IMR-90 (cell line): Measurements from ENCODE around the gene ADAMTS3. TPM values are rescaled to one million over a fixed set of nuclear protein-coding genes. Genes with fewer than 3 reads are reported as not detected.

Experiments
- ATAC-seq: fragments of 200-7000 bp; cut with Tn5 transposase; 2 replicates; pipeline ENCODE4 v1.9.1; 2020; ENCODE audit warnings: low read depth, mild to moderate bottlenecking, moderate library complexity
- BruUV-seq: library from RNA; stranded (reverse); fragments of 400-500 nt; replicated peaks from 2 replicates; lab custom pipeline; 2021; lab: Mats Ljungman, UMichigan
- CTCF ChIA-PET: fragments of 300-600 bp; formaldehyde crosslinking; extraction: SDS; loops from one replicate; lab custom pipeline; 2021; ENCODE audit warnings: antibody characterized with exemption; lab: Yijun Ruan, JAX
- POLR2A ChIA-PET: fragments of 300-600 bp; sonication (Branson Sonifier 250); formaldehyde crosslinking; loops from one replicate; lab custom pipeline; 2022; ENCODE audit warnings: antibody characterized with exemption; ENCODE audit not compliant: unreplicated experiment; lab: Charles Lee
- DNase-seq: peaks from one replicate; pipeline ENCODE4 v3.0.0; 2013
- H2AFZ ChIP-seq: replicated peaks from 2 replicates; pipeline ENCODE3; 2013; ENCODE audit warnings: low read length, mild to moderate bottlenecking; ENCODE audit not compliant: poor library complexity
- H2AK5ac ChIP-seq: 2 replicates; pipeline ENCODE4 v1.6.1; 2013; ENCODE audit warnings: low read depth, low read length, inconsistent platforms
- H2AK9ac ChIP-seq: replicated peaks from 2 replicates; pipeline ENCODE3; 2013; ENCODE audit warnings: mild to moderate bottlenecking, low read depth, low read length, moderate library complexity; ENCODE audit not compliant: poor library complexity
- H2BK120ac ChIP-seq: 2 replicates; pipeline ENCODE4 v1.6.1; 2013; ENCODE audit warnings: low read depth, low read length, inconsistent platforms
- H2BK15ac ChIP-seq: 3 replicates; pipeline ENCODE4 v1.6.1; 2013; ENCODE audit warnings: low read depth, low read length, inconsistent platforms
- H2BK20ac ChIP-seq: 2 replicates; pipeline ENCODE4 v1.6.1; 2013; ENCODE audit warnings: low read depth, mild to moderate bottlenecking, inconsistent platforms, low read length, moderate library complexity
- H2BK5ac ChIP-seq: 2 replicates; pipeline ENCODE4 v1.6.1; 2013; ENCODE audit warnings: mild to moderate bottlenecking, low read depth, low read length, inconsistent platforms; ENCODE audit not compliant: poor library complexity, severe bottlenecking
- H3K14ac ChIP-seq: replicated peaks from 2 replicates; pipeline ENCODE4 v1.6.1; 2013; ENCODE audit warnings: low read depth, low read length, inconsistent platforms
- H3K18ac ChIP-seq: 2 replicates; pipeline ENCODE4 v1.6.1; 2013; ENCODE audit warnings: low read depth, low read length, control low read depth
- H3K23ac ChIP-seq: 2 replicates; pipeline ENCODE4 v1.6.1; 2013; ENCODE audit warnings: low read depth, low read length, inconsistent platforms
- H3K27ac ChIP-seq: 2 replicates; pipeline ENCODE4 v1.5.1; 2013; ENCODE audit warnings: mild to moderate bottlenecking, control low read depth, low read length; ENCODE audit not compliant: insufficient read depth
- H3K27me3 ChIP-seq: 2 replicates; pipeline ENCODE4 v1.6.1; 2013; ENCODE audit warnings: low read length; ENCODE audit not compliant: control insufficient read depth, insufficient read depth
- H3K36me3 ChIP-seq: 2 replicates; pipeline ENCODE4 v1.6.1; 2013; ENCODE audit warnings: low read length, mixed read lengths; ENCODE audit not compliant: control insufficient read depth, insufficient read depth
- H3K4ac ChIP-seq: 2 replicates; pipeline ENCODE4 v1.6.1; 2013; ENCODE audit warnings: low read depth, low read length, inconsistent platforms
- H3K4me1 ChIP-seq: 2 replicates; pipeline ENCODE4 v1.6.1; 2013; ENCODE audit warnings: low read length, mixed read lengths; ENCODE audit not compliant: control insufficient read depth, insufficient read depth
- H3K4me2 ChIP-seq: 2 replicates; pipeline ENCODE4 v1.6.1; 2013; ENCODE audit warnings: low read depth, mild to moderate bottlenecking, control low read depth, low read length, moderate library complexity
- H3K4me3 ChIP-seq: 2 replicates; pipeline ENCODE4 v1.5.1; 2013; ENCODE audit warnings: low read depth, mild to moderate bottlenecking, control low read depth, low read length, moderate library complexity; ENCODE audit not compliant: insufficient read depth
- H3K56ac ChIP-seq: 2 replicates; pipeline ENCODE4 v1.6.1; 2013; ENCODE audit warnings: low read length, inconsistent platforms; ENCODE audit not compliant: insufficient read depth; ENCODE audit errors: extremely low read depth
- H3K79me1 ChIP-seq, 2 experiments: 2 replicates each; pipeline ENCODE4 v1.6.1; 2013; ENCODE audit warnings: low read length in 2 of 2, inconsistent platforms in 1 of 2, low read depth in 1 of 2
- H3K9ac ChIP-seq: 2 replicates; pipeline ENCODE4 v1.6.1; 2013; ENCODE audit warnings: low read depth, low read length, control low read depth
- H3K9me1 ChIP-seq: 2 replicates; pipeline ENCODE4 v1.6.1; 2013; ENCODE audit warnings: low read length, inconsistent platforms; ENCODE audit not compliant: insufficient read depth
- H3K9me3 ChIP-seq: 2 replicates; pipeline ENCODE4 v1.6.1; 2013; ENCODE audit warnings: low read length; ENCODE audit not compliant: control insufficient read depth, insufficient read depth
- H4K20me1 ChIP-seq: 2 replicates; pipeline ENCODE4 v1.6.1; 2013; ENCODE audit warnings: low read length, inconsistent platforms; ENCODE audit not compliant: insufficient read depth
- H4K5ac ChIP-seq: 2 replicates; pipeline ENCODE4 v1.6.1; 2013; ENCODE audit warnings: mild to moderate bottlenecking, low read depth, low read length, control low read depth
- H4K8ac ChIP-seq, 2 experiments: 2 replicates each; pipeline ENCODE4 v1.6.1; 2013; ENCODE audit warnings: low read depth in 2 of 2, low read length in 2 of 2, control low read depth in 1 of 2, inconsistent platforms in 1 of 2
- H4K91ac ChIP-seq: 2 replicates; pipeline ENCODE4 v1.6.1; 2013; ENCODE audit warnings: low read depth, low read length, inconsistent platforms; ENCODE audit not compliant: insufficient read depth
- FOS ChIP-seq: fragments of 150-350 bp; IDR thresholded peaks from 2 replicates; pipeline ENCODE4 v1.6.1; 2016; ENCODE audit warnings: low read depth, low read length
- RAD21 ChIP-seq: IDR thresholded peaks from 2 replicates; pipeline ENCODE4 v1.6.1; 2012; ENCODE audit warnings: low read length, improper control_type of control experiment
- SMC3 ChIP-seq: fragments of 150-350 bp; IDR thresholded peaks from 2 replicates; pipeline ENCODE4 v1.6.1; 2016; ENCODE audit warnings: low read depth, mild to moderate bottlenecking, antibody characterized with exemption, low read length, moderate library complexity
- WGBS, 2 experiments: methylation state at CpG; one replicate each; pipeline versions ENCODE4 v1.1.5 to v1.1.7; 2013; ENCODE audit warnings: missing lambda C conversion rate in 2 of 2; ENCODE audit not compliant: insufficient read length in 1 of 2; ENCODE audit errors: extremely low coverage in 2 of 2; 5-methylcytosine and 5-hydroxymethylcytosine counted together
- dilution Hi-C: fragments of 300-500 bp; cut with HindIII; formaldehyde crosslinking; loops from one replicate; pipeline ENCODE4 v1.14.3; 2018; ENCODE audit warnings: low sequenced_read_pairs; ENCODE audit not compliant: unreplicated experiment
- in situ Hi-C: fragments of 300-500 bp; cut with MboI; formaldehyde crosslinking; loops from 3 replicates; pipeline ENCODE4 v1.14.3; 2019; ENCODE audit warnings: low sequenced_read_pairs, inconsistent platforms, mixed read lengths
- intact Hi-C: fragments of 100-400 bp; cut with micrococcal nuclease; formaldehyde crosslinking; loops from 2 replicates; pipeline ENCODE4 v1.10.0; 2022
- polyA plus RNA-seq, 3 experiments: library from polyadenylated mRNA; depleted of rRNA; stranded (reverse); fragments of >200 nt; gene quantifications; 2 replicates each; pipeline ENCODE4 v1.2.3, GENCODE V29; 2012; ENCODE audit warnings: low replicate concordance in 1 of 3
- total RNA-seq: library from RNA; depleted of rRNA; stranded (reverse); fragments of >200 nt; gene quantifications from 2 replicates; pipeline ENCODE4 v1.2.3, GENCODE V29; 2012
- TF ChIP-seq, protein P1 (sequence below): fragments of 150-350 bp; IDR thresholded peaks from 2 replicates; pipeline ENCODE4 v1.6.1; 2016; ENCODE audit warnings: low read depth, mild to moderate bottlenecking, low read length, moderate library complexity, borderline replicate concordance
- TF ChIP-seq, protein P2 (sequence below): conservative IDR thresholded peaks from 2 replicates; pipeline ENCODE4 v1.5.1; 2012; ENCODE audit warnings: mild to moderate bottlenecking, low read depth, low read length, improper control_type of control experiment

Gene ADAMTS3
- total and polyA plus RNA-seq, 2 of the 4 experiments (the other 2 are of a cell fraction): 0.68 to 2.9 TPM

DNA sequence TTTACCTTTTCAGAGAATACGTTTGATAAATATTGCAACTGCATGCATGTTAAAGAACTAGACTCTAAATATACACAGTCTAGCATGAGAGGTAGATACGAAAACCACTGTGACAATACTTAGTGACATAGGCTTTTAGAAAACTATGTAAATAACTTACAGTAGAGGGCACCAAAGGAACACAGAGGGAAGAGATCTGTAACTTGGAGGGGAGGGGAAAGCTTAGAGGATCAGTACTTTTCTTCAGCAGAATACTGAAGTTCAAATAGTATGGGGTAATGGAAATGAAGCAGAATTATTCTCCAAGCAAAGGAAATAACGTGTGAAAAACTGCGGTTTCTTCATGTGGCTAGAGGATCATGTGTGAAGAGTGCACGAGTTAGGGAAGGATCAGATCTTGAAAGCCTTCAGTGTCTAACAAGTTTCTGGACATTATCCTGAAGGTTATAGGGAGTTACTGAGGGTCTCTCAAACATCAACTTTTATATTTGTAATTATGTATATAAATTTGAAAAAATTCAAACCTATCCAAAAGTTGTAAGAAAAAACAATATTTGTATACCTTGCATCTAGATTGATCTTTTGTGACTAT, 273.0 kb downstream of the ADAMTS3 start:
- no peak overlapping the region for H2BK120ac ChIP-seq
- H4K8ac ChIP-seq: no peak overlapping the region
- in situ Hi-C loops (no loop called here), dilution Hi-C loops (no loop called here), intact Hi-C loops (loop anchor here (1.0 to 5.0 kb wide), 4 partner anchors 173 to 723 kb away; no protein-coding TSS in a partner anchor)
- TF ChIP-seq, protein P1, sequence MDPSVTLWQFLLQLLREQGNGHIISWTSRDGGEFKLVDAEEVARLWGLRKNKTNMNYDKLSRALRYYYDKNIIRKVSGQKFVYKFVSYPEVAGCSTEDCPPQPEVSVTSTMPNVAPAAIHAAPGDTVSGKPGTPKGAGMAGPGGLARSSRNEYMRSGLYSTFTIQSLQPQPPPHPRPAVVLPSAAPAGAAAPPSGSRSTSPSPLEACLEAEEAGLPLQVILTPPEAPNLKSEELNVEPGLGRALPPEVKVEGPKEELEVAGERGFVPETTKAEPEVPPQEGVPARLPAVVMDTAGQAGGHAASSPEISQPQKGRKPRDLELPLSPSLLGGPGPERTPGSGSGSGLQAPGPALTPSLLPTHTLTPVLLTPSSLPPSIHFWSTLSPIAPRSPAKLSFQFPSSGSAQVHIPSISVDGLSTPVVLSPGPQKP: no peak
- TF ChIP-seq FOS (no peak), RAD21 (peak; percentile 78), SMC3 (peak; percentile 50)
- TF ChIP-seq, protein P2, sequence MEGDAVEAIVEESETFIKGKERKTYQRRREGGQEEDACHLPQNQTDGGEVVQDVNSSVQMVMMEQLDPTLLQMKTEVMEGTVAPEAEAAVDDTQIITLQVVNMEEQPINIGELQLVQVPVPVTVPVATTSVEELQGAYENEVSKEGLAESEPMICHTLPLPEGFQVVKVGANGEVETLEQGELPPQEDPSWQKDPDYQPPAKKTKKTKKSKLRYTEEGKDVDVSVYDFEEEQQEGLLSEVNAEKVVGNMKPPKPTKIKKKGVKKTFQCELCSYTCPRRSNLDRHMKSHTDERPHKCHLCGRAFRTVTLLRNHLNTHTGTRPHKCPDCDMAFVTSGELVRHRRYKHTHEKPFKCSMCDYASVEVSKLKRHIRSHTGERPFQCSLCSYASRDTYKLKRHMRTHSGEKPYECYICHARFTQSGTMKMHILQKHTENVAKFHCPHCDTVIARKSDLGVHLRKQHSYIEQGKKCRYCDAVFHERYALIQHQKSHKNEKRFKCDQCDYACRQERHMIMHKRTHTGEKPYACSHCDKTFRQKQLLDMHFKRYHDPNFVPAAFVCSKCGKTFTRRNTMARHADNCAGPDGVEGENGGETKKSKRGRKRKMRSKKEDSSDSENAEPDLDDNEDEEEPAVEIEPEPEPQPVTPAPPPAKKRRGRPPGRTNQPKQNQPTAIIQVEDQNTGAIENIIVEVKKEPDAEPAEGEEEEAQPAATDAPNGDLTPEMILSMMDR: peak; percentile 75
- H3K4me3 ChIP-seq: no peak overlapping the region
- no peak overlapping the region for H3K4ac ChIP-seq
- H2AFZ ChIP-seq: no peak overlapping the region
- no peaks in the 10 kb centered on the region for H3K4me1 ChIP-seq
- H2AK5ac ChIP-seq: no peak overlapping the region
- H3K14ac ChIP-seq: no peak overlapping the region
- CTCF ChIA-PET: interaction anchor here (0.6 to 1.0 kb wide), 12 partner anchors 9 to 647 kb away, joined by 3 to 7 read pairs (median 3); no protein-coding TSS in a partner anchor
- no peaks in the 10 kb centered on the region for H3K79me1 ChIP-seq
- WGBS, 2 experiments: no CpG with 5 or more reads among the region's 5 CpGs
- H3K27me3 ChIP-seq: no peaks in the 10 kb centered on the region
- no TSS peak for BruUV-seq
- no peak overlapping the region for H2AK9ac ChIP-seq
- H3K18ac ChIP-seq: no peak overlapping the region
- no peak overlapping the region for H3K27ac ChIP-seq
- H3K36me3 ChIP-seq: no peaks in the 10 kb centered on the region
- ATAC-seq (peak; percentile 98), DNase-seq (peak; percentile 57)
- H3K9me1 ChIP-seq: no peaks in the 10 kb centered on the region
- H3K23ac ChIP-seq: no peak overlapping the region
- H4K91ac ChIP-seq: no peak overlapping the region
- H4K5ac ChIP-seq: no peak overlapping the region
- H3K9ac ChIP-seq: no peak overlapping the region
- H3K4me2 ChIP-seq: no peak overlapping the region
- no peak overlapping the region for H2BK5ac ChIP-seq
- no peaks in the 10 kb centered on the region for H3K9me3 ChIP-seq
- POLR2A ChIA-PET: no interaction called here
- no peak overlapping the region for H2BK20ac ChIP-seq
- H2BK15ac ChIP-seq: no peak overlapping the region
- H3K56ac ChIP-seq: no peak overlapping the region
- no peaks in the 10 kb centered on the region for H4K20me1 ChIP-seq
